ENCODE measurements around the gene MGMT.

The MGMT gene

DNA sequence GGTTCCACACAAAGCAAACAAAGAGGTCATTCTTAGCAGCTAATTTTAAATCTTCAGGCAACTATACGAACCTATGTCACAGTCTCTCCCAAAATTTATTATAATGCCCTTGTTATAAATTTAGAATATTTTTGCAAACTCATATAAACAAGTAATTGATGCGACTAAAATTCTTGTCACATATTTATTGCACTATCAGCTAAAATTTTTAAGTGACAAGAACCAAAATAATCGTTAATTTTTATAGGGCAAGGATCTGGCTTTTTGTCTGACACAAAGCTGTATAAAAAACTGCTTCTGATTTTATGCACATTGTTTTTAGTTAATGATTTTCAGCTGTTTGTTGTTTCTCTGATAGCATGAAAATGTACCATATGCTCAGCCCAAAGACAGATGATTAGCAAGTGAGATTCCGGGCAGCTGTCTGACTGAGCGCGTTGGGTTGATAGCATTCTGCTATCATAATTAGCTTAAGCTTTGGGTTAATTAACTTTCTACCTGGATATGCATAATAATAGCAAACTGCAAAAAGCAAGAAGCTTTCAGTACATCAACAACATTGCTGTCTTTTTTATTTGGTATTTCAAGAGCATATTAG, 136.0 kb downstream of the MGMT start:
- DNase-seq: no peak

DNA sequence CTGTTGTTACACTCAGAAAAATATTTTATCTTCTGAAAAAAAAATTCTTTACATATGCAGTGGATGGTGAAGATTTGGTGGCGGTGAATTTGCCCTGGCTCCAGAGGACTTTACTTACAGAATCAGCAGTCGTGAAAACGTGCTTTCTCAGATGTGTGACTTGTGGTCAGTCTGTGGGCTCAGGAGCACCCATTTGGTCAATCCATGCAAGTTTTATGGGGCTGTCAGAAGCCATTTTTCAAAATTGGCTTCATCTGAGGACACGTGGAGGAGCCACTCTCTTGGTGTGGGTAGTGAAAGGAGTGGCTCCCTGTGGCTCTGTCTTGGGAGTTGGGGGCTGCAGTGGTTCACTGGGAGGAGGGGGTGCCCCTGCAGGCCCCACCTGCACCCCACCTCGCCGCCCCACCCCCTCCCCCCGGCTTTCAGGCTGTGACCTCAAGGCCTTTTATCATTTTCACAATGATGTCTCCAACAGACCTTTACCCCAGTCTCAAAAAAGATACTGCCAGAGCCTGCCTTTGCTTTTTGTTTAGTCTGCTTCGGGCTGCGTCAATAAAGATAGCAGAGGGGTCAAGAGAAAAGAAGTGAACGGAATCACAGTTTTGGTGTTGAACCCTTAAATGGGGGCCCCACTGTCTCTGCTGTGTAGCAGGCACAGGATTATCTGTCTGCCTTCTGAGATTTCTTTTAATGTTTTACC, 137.4 kb downstream of the MGMT start:
- DNase-seq: no peak

DNA sequence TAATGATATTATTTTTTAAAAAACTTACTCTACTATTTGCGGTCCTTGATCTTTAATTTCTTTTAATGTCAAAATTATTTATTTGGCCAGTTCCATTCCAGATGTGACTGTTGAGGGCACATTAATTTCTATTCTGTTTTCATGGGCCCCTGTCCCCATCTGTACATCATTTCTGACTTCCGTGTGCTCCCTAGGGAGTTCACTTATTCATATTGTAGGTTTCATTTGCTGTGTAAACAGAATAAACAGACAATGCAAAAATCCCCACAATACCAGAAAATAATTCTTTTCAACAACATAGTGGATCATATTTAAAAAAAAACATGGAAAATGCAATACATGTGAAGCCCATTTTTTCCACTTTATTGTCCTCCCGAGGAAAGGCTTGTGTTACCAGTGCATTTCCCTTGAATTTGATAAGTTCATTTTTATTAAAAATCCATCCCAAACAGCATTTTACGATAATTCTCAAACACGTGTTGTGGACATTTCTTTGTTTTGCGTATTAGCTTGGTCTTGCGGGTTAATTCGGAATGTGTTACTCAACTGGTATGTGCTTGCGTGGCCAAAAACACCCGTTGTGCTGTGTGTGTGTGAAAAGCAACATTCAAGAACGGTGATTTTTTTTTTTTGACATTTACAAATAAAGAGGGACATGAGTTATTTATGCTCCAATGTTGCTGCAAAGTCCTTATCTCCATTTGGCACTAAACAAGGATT, 138.4 kb downstream of the MGMT start:
- no peak for DNase-seq

DNA sequence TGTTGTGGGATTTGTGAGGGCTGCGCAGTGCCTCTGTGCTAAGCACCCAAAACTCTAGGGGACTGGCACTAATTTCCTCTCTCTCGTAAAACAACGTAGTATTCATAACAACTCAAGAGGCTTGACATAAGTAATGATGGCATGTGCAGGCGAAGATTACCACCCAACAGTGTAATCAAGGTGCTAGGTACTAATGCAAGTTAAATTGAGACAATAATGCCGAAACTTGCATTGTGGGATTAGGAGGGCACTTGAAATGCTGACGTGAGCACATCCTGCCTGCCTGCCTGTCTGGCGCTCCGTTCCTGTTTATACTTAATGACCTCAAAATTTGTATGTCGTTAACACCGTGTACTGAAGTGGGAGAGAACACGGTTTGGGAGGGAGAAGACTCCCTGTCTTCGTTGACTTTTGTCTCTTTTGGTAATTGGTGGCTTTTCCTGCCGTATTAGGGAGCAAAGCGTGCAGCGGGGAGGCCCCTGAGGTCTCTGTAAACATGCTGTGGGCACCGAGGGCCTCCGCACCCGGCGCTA, 139.0 kb downstream of the MGMT start:
- peak; percentile 61 for DNase-seq

DNA sequence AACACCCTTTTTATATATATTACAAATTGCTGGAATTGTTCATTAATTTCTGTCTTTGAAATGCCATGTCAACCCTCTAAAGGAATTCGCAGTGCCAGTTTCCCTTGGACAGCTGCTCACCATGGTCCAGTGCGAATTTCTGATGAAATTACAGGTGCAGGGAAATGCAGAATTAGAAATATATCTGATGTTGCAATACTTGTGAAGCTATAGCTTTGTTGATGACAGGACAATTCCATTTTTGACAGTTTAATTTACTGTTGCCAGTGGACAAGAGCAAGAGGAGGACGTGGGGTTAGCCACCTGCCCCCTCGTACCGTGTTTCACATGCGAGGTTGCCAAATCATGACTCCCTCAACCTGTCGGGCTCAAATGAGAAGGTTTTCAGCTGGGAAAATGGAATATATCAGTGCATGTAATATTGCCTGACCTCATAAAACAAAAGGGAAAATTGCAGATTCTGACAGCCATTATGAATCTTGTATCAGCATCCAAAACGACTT, 140.6 kb downstream of the MGMT start:
- DNase-seq: no peak

DNA sequence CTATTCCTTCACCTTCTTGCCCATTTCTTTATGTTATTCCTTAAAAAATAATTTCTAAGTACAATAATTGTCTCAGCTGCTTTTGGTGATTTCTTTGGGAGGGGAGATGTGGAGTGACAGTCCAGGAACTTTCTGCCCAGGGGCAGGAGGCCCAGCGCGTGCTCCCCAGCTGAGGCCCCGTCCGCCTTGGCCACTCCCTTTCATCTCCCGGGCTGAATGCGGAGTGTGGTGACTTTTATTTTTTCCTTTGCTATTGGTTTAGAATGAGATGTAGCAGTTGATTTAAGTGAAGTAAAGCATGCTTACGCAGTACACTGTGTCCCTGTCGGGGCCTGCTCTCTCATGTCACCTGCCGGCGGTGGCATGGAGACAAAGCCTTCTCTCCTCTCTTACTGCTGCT, 141.6 kb downstream of the MGMT start:
- DNase-seq: no peak

DNA sequence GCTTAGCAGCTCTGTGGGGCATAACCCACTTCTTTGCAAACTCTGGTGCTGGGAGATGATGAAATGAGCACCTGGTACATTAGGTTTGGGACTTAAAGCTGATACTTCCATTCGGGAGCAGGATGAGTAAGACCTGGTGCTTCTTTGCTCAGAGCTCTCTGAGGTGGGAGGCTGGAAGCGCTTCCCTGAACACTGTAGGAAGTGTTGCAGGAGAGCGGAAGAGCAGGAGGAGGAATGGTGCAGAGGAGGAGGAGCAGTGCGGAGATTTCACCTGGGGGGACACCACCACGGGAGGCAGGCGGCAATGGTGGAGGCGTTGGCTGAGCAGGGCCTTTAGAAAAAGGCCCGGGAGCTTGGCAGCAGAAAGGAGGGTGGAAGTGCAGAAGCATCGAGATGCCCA, 142.5 kb downstream of the MGMT start:
- DNase-seq: no peak

DNA sequence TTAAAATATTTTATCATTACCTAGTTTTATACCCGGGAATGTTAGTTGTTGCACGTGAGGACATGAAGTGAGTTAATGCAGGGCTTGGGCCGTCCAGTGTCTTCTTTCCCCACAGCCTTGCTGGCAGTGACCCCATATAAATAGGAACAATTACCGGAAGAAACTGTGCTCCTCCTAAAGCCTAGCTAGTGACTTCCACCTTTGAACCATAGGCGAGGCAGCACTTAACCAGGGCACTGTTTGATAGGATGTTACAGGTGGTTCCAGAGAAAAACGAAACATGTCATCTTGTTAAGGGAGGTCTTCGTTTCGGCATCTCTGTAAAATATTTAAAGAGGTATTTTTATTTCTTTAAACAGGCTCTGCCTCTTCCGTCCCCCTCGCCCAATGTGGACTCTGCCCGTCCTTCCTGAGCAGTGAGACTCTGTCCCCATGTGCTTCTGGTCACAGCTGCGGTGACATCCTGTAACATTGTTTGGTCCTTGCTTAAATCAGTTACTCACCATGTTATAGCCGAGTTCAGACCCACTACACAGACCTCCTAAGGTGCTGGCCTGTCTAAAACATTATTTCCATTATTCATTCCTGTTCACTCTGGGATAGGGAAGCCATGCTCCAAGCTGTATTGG, 145.6 kb downstream of the MGMT start:
- DNase-seq: no peak

DNA sequence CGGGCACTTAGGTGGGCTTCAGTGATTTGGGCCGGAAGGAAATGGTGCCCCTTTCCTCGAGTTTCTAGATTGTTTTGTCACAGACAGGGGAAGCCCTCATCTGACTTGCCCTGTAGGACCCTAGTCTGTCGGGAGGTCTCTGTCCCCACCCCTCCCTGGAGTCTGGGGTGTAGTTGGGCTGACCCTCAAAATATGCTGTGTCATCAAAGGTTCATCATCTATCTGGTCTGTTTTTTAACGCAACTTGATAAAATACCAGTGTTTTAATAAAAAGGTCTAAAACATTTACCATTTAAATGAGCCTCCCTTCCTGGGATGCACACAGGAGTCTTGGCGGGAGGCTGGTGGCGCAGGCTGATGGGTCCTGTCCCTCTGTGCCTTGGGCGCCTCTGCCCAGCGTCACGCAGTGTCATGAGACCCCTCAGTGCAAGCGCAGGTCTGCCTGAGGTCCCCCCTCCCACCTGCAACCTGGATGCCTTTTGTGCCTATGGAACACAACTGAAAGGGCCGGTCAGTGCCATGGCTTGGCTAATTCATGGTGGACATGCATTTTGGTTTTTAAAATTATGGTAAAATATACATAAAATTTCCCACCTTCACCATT, 146.4 kb downstream of the MGMT start:
- DNase-seq: no peak

DNA sequence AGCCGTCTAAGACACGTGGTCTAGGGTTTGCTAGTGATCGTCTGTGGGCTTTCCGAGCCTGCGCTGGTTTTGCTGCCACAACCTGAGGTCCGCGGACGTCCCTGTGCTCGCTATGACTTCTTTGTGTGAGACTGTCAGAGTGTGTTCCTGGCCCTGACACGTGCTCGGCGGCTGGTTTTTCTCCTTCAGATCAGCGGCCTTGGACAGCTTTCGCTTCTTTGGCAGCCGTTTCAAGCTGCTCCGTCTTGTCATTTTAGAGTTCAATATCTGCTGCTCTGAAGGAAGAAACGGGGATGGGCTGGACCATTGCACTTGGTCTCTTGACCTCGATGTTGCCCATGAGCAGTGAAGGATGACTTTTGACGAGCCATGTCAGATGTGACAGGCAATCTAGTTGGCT, 147.3 kb downstream of the MGMT start:
- no peak for DNase-seq

DNA sequence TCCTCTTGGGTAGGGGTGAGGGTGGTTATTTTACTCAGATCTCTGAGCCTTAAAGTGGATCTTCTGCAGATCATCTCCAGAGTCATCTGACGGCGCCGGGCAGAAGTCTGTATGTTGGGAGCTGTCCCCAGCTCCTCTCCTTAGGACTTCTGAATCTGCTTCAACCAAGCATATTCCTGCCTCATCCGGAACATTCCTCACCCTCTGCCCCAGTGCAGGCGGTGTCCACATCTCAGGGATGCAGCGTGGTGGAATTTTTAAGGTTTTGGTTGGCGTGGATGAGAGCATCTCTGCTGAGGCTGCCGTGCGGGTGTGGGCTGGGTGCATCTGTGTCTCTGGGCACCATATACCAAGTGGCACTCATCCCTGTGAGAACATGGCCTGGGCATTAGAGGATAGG, 148.3 kb downstream of the MGMT start:
- DNase-seq: no peak

DNA sequence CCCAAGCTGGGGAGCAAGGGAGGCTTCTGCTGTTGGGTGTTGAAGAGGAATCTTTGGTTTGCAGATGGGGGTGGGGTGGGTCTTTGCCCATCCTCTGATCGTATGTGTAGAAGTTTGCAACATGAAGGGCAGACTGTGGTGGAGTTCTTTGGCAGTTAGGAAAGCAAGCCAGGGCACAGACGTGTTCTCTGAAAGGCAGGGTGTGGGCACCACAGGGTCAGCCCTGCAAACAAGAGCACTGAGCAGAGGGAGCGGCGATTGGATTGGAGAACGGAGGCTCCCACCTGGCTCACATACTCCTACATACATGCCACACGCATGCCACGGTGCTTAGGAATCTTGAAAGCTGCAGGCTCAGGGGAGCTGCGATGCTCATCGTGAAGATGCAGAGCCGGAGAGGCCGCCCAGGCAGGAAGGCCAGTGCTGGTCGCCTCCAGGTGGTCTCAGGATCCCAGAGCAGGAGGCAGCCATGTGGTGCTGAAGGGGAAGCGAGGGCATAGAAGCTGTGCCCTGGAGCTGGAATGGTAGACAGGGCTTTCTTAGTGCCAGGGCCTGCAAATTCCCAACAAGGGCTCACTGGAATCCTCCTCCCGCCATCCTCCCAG, 149.0 kb downstream of the MGMT start:
- DNase-seq: no peak

DNA sequence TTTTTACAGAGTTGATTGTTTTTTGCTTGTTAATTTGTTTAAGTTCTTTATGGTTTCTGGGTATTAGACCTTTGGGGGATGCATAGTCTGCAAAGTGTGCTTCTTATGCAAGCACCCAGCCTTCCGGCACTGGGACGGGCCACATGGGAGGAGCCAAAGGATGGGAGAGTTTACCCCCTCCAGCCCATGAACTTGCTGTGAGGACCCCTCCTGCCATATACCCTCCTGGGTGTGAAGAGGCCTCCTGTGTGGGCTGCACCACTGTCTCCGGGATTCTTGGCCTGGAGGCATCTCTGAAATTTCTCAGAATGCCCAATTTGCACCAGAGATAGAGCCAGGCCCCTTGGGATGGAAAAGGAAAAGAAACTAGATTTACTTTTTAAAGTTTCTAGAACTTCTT, 150.7 kb downstream of the MGMT start:
- DNase-seq: no peak

DNA sequence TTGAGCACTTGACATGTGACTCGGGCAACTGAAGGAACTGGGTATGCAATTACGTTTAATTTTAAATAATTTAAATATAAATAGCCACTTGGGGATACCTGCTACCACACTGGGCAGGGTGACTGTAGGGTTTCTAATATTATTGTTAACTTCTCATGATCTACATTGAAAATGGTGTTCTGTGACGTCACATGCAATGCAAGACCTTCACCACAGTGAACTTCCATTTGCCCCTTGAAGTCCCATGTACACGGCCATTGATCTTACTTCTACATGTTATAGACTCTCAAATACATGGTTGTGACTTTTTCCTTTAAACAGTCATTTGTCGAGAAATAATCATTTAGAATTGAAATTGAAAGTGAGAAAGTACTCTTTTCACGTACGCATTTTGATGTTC, 154.0 kb downstream of the MGMT start:
- DNase-seq: no peak

DNA sequence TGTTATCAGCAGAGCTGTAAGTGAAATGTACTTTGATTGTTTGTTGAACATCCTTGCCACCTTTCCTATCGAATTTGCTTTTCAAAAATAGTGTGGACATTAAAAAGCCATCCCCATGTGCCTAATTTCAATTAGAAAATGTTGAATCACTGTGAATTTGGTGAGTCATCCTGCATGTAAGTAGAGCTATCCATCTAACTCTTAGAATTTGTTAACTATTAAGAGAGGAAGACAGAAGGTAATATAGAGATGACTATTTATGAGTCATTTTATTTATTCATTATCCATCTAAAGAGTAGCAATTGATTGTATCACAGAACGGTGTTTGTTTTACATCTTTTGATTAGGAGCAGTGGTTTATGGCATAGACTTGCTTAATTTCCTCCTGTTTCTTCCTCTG, 154.7 kb downstream of the MGMT start:
- no peak for DNase-seq

DNA sequence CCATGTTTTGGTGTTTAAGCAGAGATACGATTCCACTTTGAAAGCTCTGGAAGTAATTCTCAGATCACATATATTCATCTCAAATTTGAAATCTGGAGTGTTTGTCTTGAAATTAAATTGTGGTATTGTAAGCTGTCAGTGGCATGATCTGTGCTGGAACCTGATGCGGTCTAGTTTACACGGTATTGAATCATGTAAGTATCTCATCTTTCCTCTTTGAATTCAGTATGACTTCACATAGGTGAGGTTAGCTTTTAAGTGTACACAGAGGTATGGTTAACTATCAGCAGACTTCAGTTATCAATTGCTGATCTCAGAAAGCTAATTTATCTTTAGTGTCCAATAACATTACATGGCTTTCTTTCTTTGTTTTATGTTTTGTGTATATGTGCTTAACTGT, 155.2 kb downstream of the MGMT start:
- DNase-seq: no peak

DNA sequence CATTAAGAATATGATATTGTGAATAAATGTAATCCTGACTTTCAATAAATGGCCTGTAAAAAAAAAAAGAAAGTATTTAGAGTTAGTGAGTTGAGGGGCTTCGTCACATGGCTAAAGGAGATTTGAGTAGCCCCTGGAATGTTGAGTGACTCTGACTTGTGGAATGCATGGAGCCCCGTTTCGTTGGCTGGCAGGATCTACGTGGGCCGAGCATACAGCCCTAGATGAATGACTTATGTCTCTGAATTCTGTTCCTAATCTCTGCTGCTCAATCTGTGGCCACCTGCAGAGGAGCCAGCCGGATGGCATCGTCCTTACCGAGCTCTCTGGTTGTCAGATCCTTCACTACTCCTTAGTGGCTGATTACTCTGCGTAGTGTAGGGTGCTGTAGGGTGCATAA, 155.7 kb downstream of the MGMT start:
- no peak for DNase-seq

DNA sequence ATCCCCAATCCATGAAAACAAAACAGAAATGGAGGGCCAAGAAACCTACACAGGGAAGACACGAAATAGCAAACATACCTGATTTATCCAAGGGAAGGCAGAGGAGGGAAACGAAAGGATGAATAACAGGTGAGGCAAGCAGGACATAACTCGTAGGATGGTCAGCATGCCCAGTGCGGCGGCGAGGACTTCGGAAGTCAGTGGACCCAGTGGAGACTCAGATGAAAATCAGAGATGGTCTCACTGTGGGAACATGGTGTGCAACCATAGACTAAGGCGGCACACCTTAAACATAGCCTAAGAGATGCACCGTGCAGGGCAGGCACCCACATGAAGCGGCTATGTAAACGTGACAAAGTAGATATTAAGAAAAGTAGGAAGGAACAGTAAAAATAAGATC, 157.5 kb downstream of the MGMT start:
- DNase-seq: no peak

DNA sequence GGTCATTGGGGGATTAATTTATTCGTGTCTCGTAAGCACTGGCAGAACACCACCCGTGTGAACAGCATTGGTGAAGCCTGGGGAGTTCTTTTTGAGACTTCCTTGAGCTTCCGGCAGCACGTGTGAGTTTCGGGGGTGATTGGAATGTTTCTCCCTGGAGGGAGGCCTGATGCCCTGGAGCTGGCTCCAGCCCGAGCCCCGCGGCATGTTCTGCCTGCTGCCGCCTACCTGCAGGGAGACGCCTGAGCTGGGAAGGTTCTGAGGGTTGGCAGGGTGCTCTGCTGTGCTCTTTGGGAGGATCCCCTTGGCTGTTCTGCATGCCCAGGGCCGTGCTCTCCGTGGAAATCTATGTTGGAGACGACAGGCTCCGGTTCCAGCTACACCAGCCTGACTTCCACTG, 159.3 kb downstream of the MGMT start:
- DNase-seq: no peak

DNA sequence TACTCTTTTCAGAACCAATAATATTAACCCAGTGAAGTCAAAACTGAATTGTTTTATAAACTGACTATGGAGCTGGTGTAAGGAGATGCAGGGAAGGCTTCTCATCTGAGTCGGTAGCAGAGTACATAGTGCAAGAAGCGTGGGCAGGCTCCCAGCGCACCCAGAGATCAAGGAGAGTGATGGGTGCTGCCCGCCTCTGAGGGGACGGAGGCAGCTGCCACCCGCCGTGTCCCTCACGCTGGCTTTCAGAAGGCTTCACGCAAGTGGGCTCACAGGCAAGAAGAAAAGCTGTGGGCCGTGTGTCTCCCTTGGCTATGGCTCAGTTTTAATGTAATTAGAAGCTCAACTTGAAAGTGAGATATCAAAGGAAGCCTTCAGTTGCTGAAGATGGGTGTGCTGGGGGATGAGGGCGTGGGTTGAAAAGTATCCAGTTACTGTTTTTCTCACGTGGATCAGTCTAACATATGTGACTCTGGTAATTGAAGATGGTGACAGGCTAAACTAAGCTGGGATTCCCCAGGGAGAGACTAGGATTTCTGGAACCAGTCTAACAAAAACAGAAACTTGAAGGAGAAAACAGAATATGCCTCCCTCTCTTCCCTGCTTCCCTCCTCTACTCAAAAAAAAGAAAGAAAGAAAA, 159.9 kb downstream of the MGMT start:
- DNase-seq: no peak

DNA sequence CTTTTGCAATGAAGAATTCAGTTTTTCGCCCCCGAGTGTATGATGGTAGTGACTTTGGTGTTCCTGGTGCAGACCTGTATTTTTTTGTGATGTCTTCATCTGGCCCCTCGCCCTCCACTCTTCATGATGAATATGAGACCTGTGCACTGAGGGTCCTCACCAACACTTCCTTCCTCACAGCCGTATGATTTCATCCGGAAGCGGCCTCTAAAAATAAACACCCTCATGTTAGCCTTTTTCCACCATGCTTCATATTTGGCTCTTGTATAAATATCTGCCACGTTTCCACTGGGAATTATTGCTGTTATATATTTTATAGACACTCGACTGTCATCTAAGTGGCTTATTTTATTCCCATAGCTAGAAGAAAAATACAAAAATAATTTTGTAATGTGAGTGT, 160.4 kb downstream of the MGMT start:
- DNase-seq: no peak

DNA sequence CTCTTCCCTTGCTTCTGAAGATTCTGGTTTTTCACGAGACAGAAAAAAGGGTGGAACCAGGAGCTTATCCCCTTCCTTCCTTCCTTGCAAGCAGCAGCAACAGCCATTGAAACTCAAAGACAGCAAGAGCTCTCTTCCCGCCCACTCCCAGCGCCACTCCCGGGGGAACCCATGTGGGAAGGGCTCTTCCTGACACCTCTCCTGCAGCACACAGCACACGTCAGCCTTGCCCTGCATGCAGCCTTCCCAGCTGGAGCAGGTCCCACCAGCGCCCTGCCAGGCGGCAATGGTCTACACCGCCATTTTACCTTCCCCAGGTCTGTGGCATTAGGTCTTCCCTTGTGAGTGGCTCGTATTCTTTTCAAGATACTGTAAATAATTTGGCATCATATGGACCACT, 161.8 kb downstream of the MGMT start:
- no peak for DNase-seq

All from NCI-H1048 (cell line).